NCI-H2107 treated with DMSO at 0.1 percent for 48 hours (cell line): ENCODE measurements around the gene PPP2R2C.

ENCODE experiments used
- DNase-seq: peaks from one replicate; lab custom pipeline; 2025; ENCODE audit not compliant: unreplicated experiment; lab: John Stamatoyannopoulos, UW

PPP2R2C gene

GRCh38 chr4:6316461-6317003, 155.9 kb downstream of the PPP2R2C start:
- no peak for DNase-seq

GRCh38 chr4:6313216-6313615, 159.2 kb downstream of the PPP2R2C start:
- DNase-seq: no peak

GRCh38 chr4:6309777-6310176, 162.6 kb downstream of the PPP2R2C start:
- no peak for DNase-seq

- no peak for DNase-seq
These were observed 163.3 kb downstream of the PPP2R2C start for GRCh38 chr4:6308899-6309643.

- no peak for DNase-seq
These were observed 164.5 kb downstream of the PPP2R2C start for GRCh38 chr4:6307891-6308290.

- no peak for DNase-seq
These were observed 165.2 kb downstream of the PPP2R2C start for GRCh38 chr4:6307230-6307629.

GRCh38 chr4:6306299-6306698, 166.1 kb downstream of the PPP2R2C start:
- DNase-seq: no peak

- no peak for DNase-seq
These were observed 168.5 kb downstream of the PPP2R2C start for GRCh38 chr4:6303943-6304342.

- DNase-seq: no peak
These were observed 169.5 kb downstream of the PPP2R2C start for GRCh38 chr4:6302869-6303268.

- no peak for DNase-seq
These were observed 170.5 kb downstream of the PPP2R2C start for GRCh38 chr4:6301732-6302442.

GRCh38 chr4:6301051-6301731, 171.2 kb downstream of the PPP2R2C start:
- no peak for DNase-seq

GRCh38 chr4:6300359-6300758, 172.1 kb downstream of the PPP2R2C start:
- DNase-seq: no peak

- no peak for DNase-seq
These were observed 172.5 kb downstream of the PPP2R2C start for GRCh38 chr4:6299875-6300274.

- DNase-seq: no peak
These were observed 173.6 kb downstream of the PPP2R2C start for GRCh38 chr4:6298852-6299251.

GRCh38 chr4:6298035-6298434, 174.4 kb downstream of the PPP2R2C start:
- DNase-seq: no peak

- DNase-seq: no peak
These were observed 175.1 kb downstream of the PPP2R2C start for GRCh38 chr4:6297266-6297815.

GRCh38 chr4:6296026-6296425, 176.4 kb downstream of the PPP2R2C start:
- no peak for DNase-seq

GRCh38 chr4:6295495-6295894, 176.9 kb downstream of the PPP2R2C start:
- DNase-seq: no peak

GRCh38 chr4:6294705-6295421, 177.6 kb downstream of the PPP2R2C start:
- DNase-seq: no peak

GRCh38 chr4:6293661-6294060, 178.8 kb downstream of the PPP2R2C start:
- no peak for DNase-seq

- no peak for DNase-seq
These were observed 179.3 kb downstream of the PPP2R2C start for GRCh38 chr4:6293097-6293445.
